IMR-90 (cell line): ENCODE measurements around the gene OSBPL2. TPM values are rescaled to one million over a fixed set of nuclear protein-coding genes. Genes with fewer than 3 reads are reported as not detected.

Experiments
- ATAC-seq: fragments of 200-7000 bp; cut with Tn5 transposase; 2 replicates; pipeline ENCODE4 v1.9.1; 2020; ENCODE audit warnings: low read depth, mild to moderate bottlenecking, moderate library complexity
- BruUV-seq: library from RNA; stranded (reverse); fragments of 400-500 nt; replicated peaks from 2 replicates; lab custom pipeline; 2021; lab: Mats Ljungman, UMichigan
- CTCF ChIA-PET: fragments of 300-600 bp; formaldehyde crosslinking; extraction: SDS; loops from one replicate; lab custom pipeline; 2021; ENCODE audit warnings: antibody characterized with exemption; lab: Yijun Ruan, JAX
- POLR2A ChIA-PET: fragments of 300-600 bp; sonication (Branson Sonifier 250); formaldehyde crosslinking; loops from one replicate; lab custom pipeline; 2022; ENCODE audit warnings: antibody characterized with exemption; ENCODE audit not compliant: unreplicated experiment; lab: Charles Lee
- DNase-seq: peaks from one replicate; pipeline ENCODE4 v3.0.0; 2013
- H2AFZ ChIP-seq: replicated peaks from 2 replicates; pipeline ENCODE3; 2013; ENCODE audit warnings: low read length, mild to moderate bottlenecking; ENCODE audit not compliant: poor library complexity
- H2AK5ac ChIP-seq: 2 replicates; pipeline ENCODE4 v1.6.1; 2013; ENCODE audit warnings: low read depth, low read length, inconsistent platforms
- H2AK9ac ChIP-seq: replicated peaks from 2 replicates; pipeline ENCODE3; 2013; ENCODE audit warnings: mild to moderate bottlenecking, low read depth, low read length, moderate library complexity; ENCODE audit not compliant: poor library complexity
- H2BK120ac ChIP-seq: 2 replicates; pipeline ENCODE4 v1.6.1; 2013; ENCODE audit warnings: low read depth, low read length, inconsistent platforms
- H2BK15ac ChIP-seq: 3 replicates; pipeline ENCODE4 v1.6.1; 2013; ENCODE audit warnings: low read depth, low read length, inconsistent platforms
- H2BK20ac ChIP-seq: 2 replicates; pipeline ENCODE4 v1.6.1; 2013; ENCODE audit warnings: low read depth, mild to moderate bottlenecking, inconsistent platforms, low read length, moderate library complexity
- H2BK5ac ChIP-seq: 2 replicates; pipeline ENCODE4 v1.6.1; 2013; ENCODE audit warnings: mild to moderate bottlenecking, low read depth, low read length, inconsistent platforms; ENCODE audit not compliant: poor library complexity, severe bottlenecking
- H3K14ac ChIP-seq: replicated peaks from 2 replicates; pipeline ENCODE4 v1.6.1; 2013; ENCODE audit warnings: low read depth, low read length, inconsistent platforms
- H3K18ac ChIP-seq: 2 replicates; pipeline ENCODE4 v1.6.1; 2013; ENCODE audit warnings: low read depth, low read length, control low read depth
- H3K23ac ChIP-seq: 2 replicates; pipeline ENCODE4 v1.6.1; 2013; ENCODE audit warnings: low read depth, low read length, inconsistent platforms
- H3K27ac ChIP-seq: 2 replicates; pipeline ENCODE4 v1.5.1; 2013; ENCODE audit warnings: mild to moderate bottlenecking, control low read depth, low read length; ENCODE audit not compliant: insufficient read depth
- H3K27me3 ChIP-seq: 2 replicates; pipeline ENCODE4 v1.6.1; 2013; ENCODE audit warnings: low read length; ENCODE audit not compliant: control insufficient read depth, insufficient read depth
- H3K36me3 ChIP-seq: 2 replicates; pipeline ENCODE4 v1.6.1; 2013; ENCODE audit warnings: low read length, mixed read lengths; ENCODE audit not compliant: control insufficient read depth, insufficient read depth
- H3K4ac ChIP-seq: 2 replicates; pipeline ENCODE4 v1.6.1; 2013; ENCODE audit warnings: low read depth, low read length, inconsistent platforms
- H3K4me1 ChIP-seq: 2 replicates; pipeline ENCODE4 v1.6.1; 2013; ENCODE audit warnings: low read length, mixed read lengths; ENCODE audit not compliant: control insufficient read depth, insufficient read depth
- H3K4me2 ChIP-seq: 2 replicates; pipeline ENCODE4 v1.6.1; 2013; ENCODE audit warnings: low read depth, mild to moderate bottlenecking, control low read depth, low read length, moderate library complexity
- H3K4me3 ChIP-seq: 2 replicates; pipeline ENCODE4 v1.5.1; 2013; ENCODE audit warnings: low read depth, mild to moderate bottlenecking, control low read depth, low read length, moderate library complexity; ENCODE audit not compliant: insufficient read depth
- H3K56ac ChIP-seq: 2 replicates; pipeline ENCODE4 v1.6.1; 2013; ENCODE audit warnings: low read length, inconsistent platforms; ENCODE audit not compliant: insufficient read depth; ENCODE audit errors: extremely low read depth
- H3K79me1 ChIP-seq, 2 experiments: 2 replicates each; pipeline ENCODE4 v1.6.1; 2013; ENCODE audit warnings: low read length in 2 of 2, inconsistent platforms in 1 of 2, low read depth in 1 of 2
- H3K9ac ChIP-seq: 2 replicates; pipeline ENCODE4 v1.6.1; 2013; ENCODE audit warnings: low read depth, low read length, control low read depth
- H3K9me1 ChIP-seq: 2 replicates; pipeline ENCODE4 v1.6.1; 2013; ENCODE audit warnings: low read length, inconsistent platforms; ENCODE audit not compliant: insufficient read depth
- H3K9me3 ChIP-seq: 2 replicates; pipeline ENCODE4 v1.6.1; 2013; ENCODE audit warnings: low read length; ENCODE audit not compliant: control insufficient read depth, insufficient read depth
- H4K20me1 ChIP-seq: 2 replicates; pipeline ENCODE4 v1.6.1; 2013; ENCODE audit warnings: low read length, inconsistent platforms; ENCODE audit not compliant: insufficient read depth
- H4K5ac ChIP-seq: 2 replicates; pipeline ENCODE4 v1.6.1; 2013; ENCODE audit warnings: mild to moderate bottlenecking, low read depth, low read length, control low read depth
- H4K8ac ChIP-seq, 2 experiments: 2 replicates each; pipeline ENCODE4 v1.6.1; 2013; ENCODE audit warnings: low read depth in 2 of 2, low read length in 2 of 2, control low read depth in 1 of 2, inconsistent platforms in 1 of 2
- H4K91ac ChIP-seq: 2 replicates; pipeline ENCODE4 v1.6.1; 2013; ENCODE audit warnings: low read depth, low read length, inconsistent platforms; ENCODE audit not compliant: insufficient read depth
- MAFK ChIP-seq: IDR thresholded peaks from 2 replicates; pipeline ENCODE4 v1.6.1; 2012; ENCODE audit warnings: low read depth, low read length, improper control_type of control experiment
- MAZ ChIP-seq: IDR thresholded peaks from 2 replicates; pipeline ENCODE4 v1.6.1; 2012; ENCODE audit warnings: low read depth, mild to moderate bottlenecking, low read length, improper control_type of control experiment, moderate library complexity, borderline replicate concordance
- WGBS, 2 experiments: methylation state at CpG; one replicate each; pipeline versions ENCODE4 v1.1.5 to v1.1.7; 2013; ENCODE audit warnings: missing lambda C conversion rate in 2 of 2; ENCODE audit not compliant: insufficient read length in 1 of 2; ENCODE audit errors: extremely low coverage in 2 of 2; 5-methylcytosine and 5-hydroxymethylcytosine counted together
- dilution Hi-C: fragments of 300-500 bp; cut with HindIII; formaldehyde crosslinking; loops from one replicate; pipeline ENCODE4 v1.14.3; 2018; ENCODE audit warnings: low sequenced_read_pairs; ENCODE audit not compliant: unreplicated experiment
- in situ Hi-C: fragments of 300-500 bp; cut with MboI; formaldehyde crosslinking; loops from 3 replicates; pipeline ENCODE4 v1.14.3; 2019; ENCODE audit warnings: low sequenced_read_pairs, inconsistent platforms, mixed read lengths
- intact Hi-C: fragments of 100-400 bp; cut with micrococcal nuclease; formaldehyde crosslinking; loops from 2 replicates; pipeline ENCODE4 v1.10.0; 2022
- polyA plus RNA-seq, 3 experiments: library from polyadenylated mRNA; depleted of rRNA; stranded (reverse); fragments of >200 nt; gene quantifications; 2 replicates each; pipeline ENCODE4 v1.2.3, GENCODE V29; 2012; ENCODE audit warnings: low replicate concordance in 1 of 3
- total RNA-seq: library from RNA; depleted of rRNA; stranded (reverse); fragments of >200 nt; gene quantifications from 2 replicates; pipeline ENCODE4 v1.2.3, GENCODE V29; 2012

The OSBPL2 gene
- total and polyA plus RNA-seq, 2 of the 4 experiments (the other 2 are of a cell fraction), result 19.3 to 27.6 TPM

DNA sequence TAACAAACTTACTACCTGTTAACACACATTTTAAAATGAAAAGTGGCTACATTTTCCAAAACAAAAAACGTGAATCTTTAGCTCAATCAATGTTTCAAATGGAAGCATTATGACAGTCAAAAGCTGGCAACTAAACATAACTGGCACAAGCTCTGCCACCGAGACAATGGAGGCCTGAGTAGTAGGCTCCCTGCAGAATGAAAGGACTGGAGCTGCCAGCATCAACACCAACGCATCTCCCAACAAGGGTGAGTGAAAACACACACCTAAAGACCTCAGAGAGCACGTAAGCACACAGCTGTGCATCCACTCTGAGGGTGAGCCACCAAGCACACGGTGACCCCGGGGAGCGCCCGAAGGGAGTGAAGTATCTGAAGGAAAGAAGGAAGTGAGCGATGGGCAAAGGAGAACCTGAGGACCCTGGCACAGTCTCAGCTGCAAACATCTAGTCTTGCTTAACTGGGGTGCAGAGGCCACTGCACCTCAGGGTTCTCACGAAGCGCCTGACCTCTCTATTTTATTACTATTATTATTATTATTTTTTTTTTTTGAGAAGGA is 62.9 kb downstream of the OSBPL2 start:
- no peak for ATAC-seq
- WGBS, 2 experiments, result no CpG with 5 or more reads among the region's 11 CpGs
- dilution Hi-C loops, result no loop called here
- Histone ChIP-seq H3K9me3 (no peaks in the 10 kb centered on the region), H2BK20ac (no peak overlapping the region), H4K5ac (no peak overlapping the region), H3K9me1 (0 out of 2 replicates have a peak, but pooled peaks cover 6% of the 10 kb centered on the region), H4K20me1 (peaks cover 30% of the 10 kb centered on the region), H3K4me3 (no peak overlapping the region), H2AK5ac (no peak overlapping the region), H3K18ac (no peak overlapping the region), H2BK5ac (no peak overlapping the region), H3K27me3 (no peaks in the 10 kb centered on the region), H3K56ac (no peak overlapping the region), H3K4me2 (no peak overlapping the region), H2AK9ac (peak overlapping the region; percentile 9), H3K4me1 (peaks cover 12% of the 10 kb centered on the region), H3K9ac (no peak overlapping the region), H3K79me1 (peaks cover 0 to 31% of the 10 kb centered on the region in 2 experiments; a peak in 2 of 4 replicates), H2BK15ac (no peak overlapping the region), H3K27ac (no peak overlapping the region), H2BK120ac (no peak overlapping the region), H3K23ac (no peak overlapping the region), H3K36me3 (peaks cover 27% of the 10 kb centered on the region; the same call in 1 of the 2 replicates), H4K91ac (no peak overlapping the region), H2AFZ (peak overlapping the region; percentile 62), H4K8ac (no peak overlapping the region), H3K14ac (no peak overlapping the region), H3K4ac (no peak overlapping the region)
- intact Hi-C loops, result loop anchor here (10.0 kb wide), 1 partner anchor 194 kb away; no protein-coding TSS in a partner anchor
- TF ChIP-seq MAZ (no peak), MAFK (no peak)
- POLR2A ChIA-PET, result no interaction called here
- CTCF ChIA-PET, result interaction anchor here (0.7 to 1.5 kb wide), 3 partner anchors 74 to 97 kb away, joined by 3 to 10 read pairs (median 6); no protein-coding TSS in a partner anchor
- no peak for DNase-seq
- BruUV-seq, result no TSS peak
- in situ Hi-C loops, result no loop called here
